ENCODE results near the gene ARL11.

DNA sequence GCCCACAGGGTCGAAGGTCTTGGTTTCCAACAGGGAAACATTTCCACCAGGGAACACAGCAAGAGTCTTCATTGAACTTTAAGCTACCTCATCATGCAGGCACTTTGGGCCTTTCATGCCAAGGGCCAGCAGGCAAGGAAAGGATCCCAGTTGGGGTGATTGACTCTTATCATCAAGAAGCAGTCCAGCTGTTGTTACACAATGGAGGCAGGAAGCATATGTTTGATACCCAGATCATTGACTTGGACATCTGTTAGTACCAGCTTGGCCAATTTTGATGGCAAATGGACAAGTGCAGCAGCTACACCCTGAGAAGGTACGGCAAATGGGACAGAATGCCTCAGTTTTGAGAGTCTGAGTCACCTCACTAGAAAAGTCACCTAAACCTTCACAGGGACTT, 32.1 kb upstream of the ARL11 start:
- TF ChIP-seq EZH2 (IDR thresholded peaks at IDR 0.05; ENCODE audit: borderline replicate concordance, low read depth, low read length, severe bottlenecking) = no peak
- TF ChIP-seq CTCF (IDR thresholded peaks at IDR 0.05; ENCODE audit: borderline replicate concordance, extremely low read depth, low read length, poor library complexity, severe bottlenecking) = no peak

All from DND-41 (cell line).